ENCODE results near the gene TTLL8.

The TTLL8 gene

GRCh38 chr22:50102946-50103345 is 44.8 kb upstream of the TTLL8 start:
- Histone ChIP-seq H3K4me3 (IDR thresholded peaks at IDR 0.05; ENCODE audit: insufficient read depth, low read depth, low read length) (no peak overlapping the region), H2AFZ (ENCODE audit: low read depth) (no peak overlapping the region), H3K36me3 (ENCODE audit: insufficient read depth) (no peaks in the 10 kb centered on the region), H3K4me2 (no peak overlapping the region), H3K4me1 (ENCODE audit: low read depth, poor library complexity, severe bottlenecking) (no peaks in the 10 kb centered on the region), H3K27me3 (ENCODE audit: insufficient read depth, low read depth) (no peaks in the 10 kb centered on the region), H3K27ac (no peak overlapping the region), H4K20me1 (ENCODE audit: insufficient read depth) (no peaks in the 10 kb centered on the region), H3K9ac (no peak overlapping the region), H3K79me2 (ENCODE audit: insufficient read depth, low read depth) (no peaks in the 10 kb centered on the region)
- no peak for TF ChIP-seq CTCF (conservative IDR thresholded peaks at IDR 0.05; ENCODE audit: low read depth, low read length)

GRCh38 chr22:50101870-50102565 is 43.9 kb upstream of the TTLL8 start:
- no peak for TF ChIP-seq CTCF (conservative IDR thresholded peaks at IDR 0.05; ENCODE audit: low read depth, low read length)
- H3K27ac ChIP-seq = no peak overlapping the region
- H3K4me3 ChIP-seq (IDR thresholded peaks at IDR 0.05; ENCODE audit: insufficient read depth, low read depth, low read length) = no peak overlapping the region
- no peak overlapping the region for H2AFZ ChIP-seq (ENCODE audit: low read depth)
- H3K27me3 ChIP-seq (ENCODE audit: insufficient read depth, low read depth) = no peaks in the 10 kb centered on the region
- no peak overlapping the region for H3K4me2 ChIP-seq
- no peaks in the 10 kb centered on the region for H3K4me1 ChIP-seq (ENCODE audit: low read depth, poor library complexity, severe bottlenecking)
- H4K20me1 ChIP-seq (ENCODE audit: insufficient read depth) = no peaks in the 10 kb centered on the region
- no peak overlapping the region for H3K9ac ChIP-seq
- H3K79me2 ChIP-seq (ENCODE audit: insufficient read depth, low read depth) = no peaks in the 10 kb centered on the region
- no peaks in the 10 kb centered on the region for H3K36me3 ChIP-seq (ENCODE audit: insufficient read depth)

GRCh38 chr22:50098052-50098451 is 40.0 kb upstream of the TTLL8 start:
- Histone ChIP-seq H3K4me3 (IDR thresholded peaks at IDR 0.05; ENCODE audit: insufficient read depth, low read depth, low read length) (no peak overlapping the region), H3K27ac (no peak overlapping the region)
- no peak for TF ChIP-seq CTCF (conservative IDR thresholded peaks at IDR 0.05; ENCODE audit: low read depth, low read length)

GRCh38 chr22:50092342-50092741 is 34.2 kb upstream of the TTLL8 start:
- no peak for TF ChIP-seq CTCF (conservative IDR thresholded peaks at IDR 0.05; ENCODE audit: low read depth, low read length)
- Histone ChIP-seq H3K79me2 (ENCODE audit: insufficient read depth, low read depth) (no peaks in the 10 kb centered on the region), H3K4me2 (no peak overlapping the region), H3K4me1 (ENCODE audit: low read depth, poor library complexity, severe bottlenecking) (no peaks in the 10 kb centered on the region), H4K20me1 (ENCODE audit: insufficient read depth) (no peaks in the 10 kb centered on the region), H2AFZ (ENCODE audit: low read depth) (no peak overlapping the region), H3K9ac (no peak overlapping the region), H3K27me3 (ENCODE audit: insufficient read depth, low read depth) (no peaks in the 10 kb centered on the region; the same call in 1 of the 2 replicates), H3K4me3 (IDR thresholded peaks at IDR 0.05; ENCODE audit: insufficient read depth, low read depth, low read length) (no peak overlapping the region), H3K36me3 (ENCODE audit: insufficient read depth) (no peaks in the 10 kb centered on the region), H3K27ac (no peak overlapping the region)

More at GRCh38 chr22:50098052-50098451, 40.0 kb upstream of the TTLL8 start:
- Histone ChIP-seq H3K79me2 (ENCODE audit: insufficient read depth, low read depth) (no peaks in the 10 kb centered on the region), H3K4me2 (no peak overlapping the region), H3K4me1 (ENCODE audit: low read depth, poor library complexity, severe bottlenecking) (no peaks in the 10 kb centered on the region), H3K27me3 (ENCODE audit: insufficient read depth, low read depth) (no peaks in the 10 kb centered on the region), H2AFZ (ENCODE audit: low read depth) (no peak overlapping the region), H3K9ac (no peak overlapping the region), H4K20me1 (ENCODE audit: insufficient read depth) (no peaks in the 10 kb centered on the region), H3K36me3 (ENCODE audit: insufficient read depth) (no peaks in the 10 kb centered on the region)
